HG03064 (cell line): ENCODE results near the gene ANKRD1.
"Not testable (repeated sequence)": the region's sequence is repeated elsewhere in the genome, so short reads cannot be mapped to it uniquely, and the experiment has no call there.

ENCODE experiments used
- ATAC-seq: cut with Tn5 transposase; IDR thresholded peaks from one replicate; pipeline ENCODE4 v1.9.1; 2021; ENCODE audit warnings: low read depth; ENCODE audit not compliant: unreplicated experiment

The ANKRD1 gene

GRCh38 chr10:90913774-90914420 is 7.0 kb downstream of the ANKRD1 start:
- ATAC-seq = no peak

- no peak for ATAC-seq
Measured at GRCh38 chr10:90912854-90913479, 7.9 kb downstream of the ANKRD1 start.

- no peak for ATAC-seq
Measured at GRCh38 chr10:90912174-90912573, 8.7 kb downstream of the ANKRD1 start.

GRCh38 chr10:90911133-90912051 is 9.5 kb downstream of the ANKRD1 start:
- no peak for ATAC-seq

GRCh38 chr10:90906596-90906995 is 14.3 kb downstream of the ANKRD1 start:
- ATAC-seq = no peak

GRCh38 chr10:90905925-90906324 is 15.0 kb downstream of the ANKRD1 start:
- ATAC-seq = no peak

GRCh38 chr10:90896916-90897315 is 24.0 kb downstream of the ANKRD1 start:
- ATAC-seq = not testable (repeated sequence)

GRCh38 chr10:90893190-90893589 is 27.7 kb downstream of the ANKRD1 start:
- ATAC-seq = no peak

- no peak for ATAC-seq
Measured at GRCh38 chr10:90890347-90890746, 30.5 kb downstream of the ANKRD1 start.

- no peak for ATAC-seq
Measured at GRCh38 chr10:90889636-90890035, 31.3 kb downstream of the ANKRD1 start.

GRCh38 chr10:90888387-90888786 is 32.5 kb downstream of the ANKRD1 start:
- ATAC-seq = no peak

- ATAC-seq = no peak
Measured at GRCh38 chr10:90887555-90887954, 33.3 kb downstream of the ANKRD1 start.

- ATAC-seq = no peak
Measured at GRCh38 chr10:90885176-90885575, 35.7 kb downstream of the ANKRD1 start.

GRCh38 chr10:90884431-90884830 is 36.5 kb downstream of the ANKRD1 start:
- no peak for ATAC-seq

- ATAC-seq = not testable (repeated sequence)
Measured at GRCh38 chr10:90880059-90880719, 40.7 kb downstream of the ANKRD1 start.

GRCh38 chr10:90879062-90879461 is 41.8 kb downstream of the ANKRD1 start:
- no peak for ATAC-seq

GRCh38 chr10:90872648-90873020 is 48.3 kb downstream of the ANKRD1 start:
- no peak for ATAC-seq

- peak; percentile 99 for ATAC-seq
Measured at GRCh38 chr10:90871766-90872647, 48.9 kb downstream of the ANKRD1 start, which contains the start of gene RPP30. RPP30 (plus strand) TSS chr10:90871974; CDS start chr10:90871987, 13 bp downstream.

GRCh38 chr10:90871279-90871765 is 49.6 kb downstream of the ANKRD1 start:
- peak; percentile 49 for ATAC-seq
